GF-D8 (cell line): ENCODE data around the gene NPR3.

Source experiments
- DNase-seq: peaks from one replicate; lab custom pipeline; 2025; lab: John Stamatoyannopoulos, UW

Gene NPR3

GRCh38 chr5:32810804-32811203 is 99.7 kb downstream of the NPR3 start:
- DNase-seq, result no peak

GRCh38 chr5:32812399-32812798 is 101.3 kb downstream of the NPR3 start:
- no peak for DNase-seq

- DNase-seq, result no peak
Measured at GRCh38 chr5:32814141-32814540, 103.0 kb downstream of the NPR3 start.

- DNase-seq, result no peak
Measured at GRCh38 chr5:32814620-32815019, 103.5 kb downstream of the NPR3 start.

- DNase-seq, result no peak
Measured at GRCh38 chr5:32827981-32828380, 116.9 kb downstream of the NPR3 start.

- no peak for DNase-seq
Measured at GRCh38 chr5:32828492-32828891, 117.4 kb downstream of the NPR3 start.

- no peak for DNase-seq
Measured at GRCh38 chr5:32831624-32832023, 120.5 kb downstream of the NPR3 start.

GRCh38 chr5:32833127-32833526 is 122.0 kb downstream of the NPR3 start:
- DNase-seq, result no peak

- DNase-seq, result no peak
Measured at GRCh38 chr5:32833663-32834062, 122.5 kb downstream of the NPR3 start.

- DNase-seq, result no peak
Measured at GRCh38 chr5:32834251-32834650, 123.1 kb downstream of the NPR3 start.

GRCh38 chr5:32836176-32836575 is 125.1 kb downstream of the NPR3 start:
- no peak for DNase-seq

- DNase-seq, result no peak
Measured at GRCh38 chr5:32837211-32837610, 126.1 kb downstream of the NPR3 start.

- no peak for DNase-seq
Measured at GRCh38 chr5:32839106-32839505, 128.0 kb downstream of the NPR3 start.

GRCh38 chr5:32840606-32841005 is 129.5 kb downstream of the NPR3 start:
- DNase-seq, result no peak
